Endothelial cell (in vitro differentiated cells): ENCODE results near the gene GPR21. TPM values are rescaled to one million over a fixed set of nuclear protein-coding genes. Genes with fewer than 3 reads are reported as not detected.

Experiments used
- DNase-seq: peaks from one replicate; pipeline ENCODE4 v3.0.0; 2021; ENCODE audit warnings: low spot score
- H3K27ac Mint-ChIP-seq: one replicate; pipeline ENCODE4 v1.8.0; 2021; ENCODE audit warnings: mixed read lengths, inconsistent platforms; ENCODE audit not compliant: unreplicated experiment
- H3K27me3 Mint-ChIP-seq: one replicate; pipeline ENCODE4 v1.8.0; 2021; ENCODE audit warnings: mild to moderate bottlenecking, moderate library complexity, mixed read lengths, inconsistent platforms; ENCODE audit not compliant: unreplicated experiment
- H3K36me3 Mint-ChIP-seq: one replicate; pipeline ENCODE4 v1.8.0; 2021; ENCODE audit warnings: mild to moderate bottlenecking, low read depth, mixed read lengths, inconsistent platforms; ENCODE audit not compliant: unreplicated experiment
- H3K4me1 Mint-ChIP-seq: one replicate; pipeline ENCODE4 v1.8.0; 2021; ENCODE audit warnings: mild to moderate bottlenecking, mixed read lengths, inconsistent platforms; ENCODE audit not compliant: unreplicated experiment
- H3K4me3 Mint-ChIP-seq: one replicate; pipeline ENCODE4 v1.8.0; 2021; ENCODE audit warnings: mild to moderate bottlenecking, mixed read lengths, inconsistent platforms; ENCODE audit not compliant: unreplicated experiment
- H3K9me3 Mint-ChIP-seq: one replicate; pipeline ENCODE4 v1.8.0; 2021; ENCODE audit warnings: mixed read lengths, inconsistent platforms; ENCODE audit not compliant: unreplicated experiment
- CTCF ChIP-seq: fragments of 200-600 bp; sonication (generic); IDR thresholded peaks from one replicate; pipeline ENCODE4 v1.5.0; 2021; ENCODE audit warnings: antibody characterized with exemption; ENCODE audit not compliant: unreplicated experiment
- total RNA-seq: library from RNA; stranded (reverse); fragmentation: NEBNext Ultra II Directional; extraction: Animal tissue kit (Norgen Biotek cat#: 25700); gene quantifications from one replicate; pipeline ENCODE4 v1.2.1, GENCODE V29; 2021; ENCODE audit not compliant: unreplicated experiment

The GPR21 gene
- total RNA-seq, 1 donor from 2014 or later: 1.8 TPM

- Mint-ChIP-seq H3K27ac (no peak overlapping the region), H3K36me3 (peaks cover 8% of the 10 kb centered on the region), H3K9me3 (no peaks in the 10 kb centered on the region), H3K4me3 (no peak overlapping the region), H3K4me1 (no peaks in the 10 kb centered on the region), H3K27me3 (no peaks in the 10 kb centered on the region)
- TF ChIP-seq CTCF: no peak
- no peak for DNase-seq
These were observed 27.7 kb downstream of the GPR21 start for GRCh38 chr9:123061216-123061615.

- H3K4me1 Mint-ChIP-seq: no peaks in the 10 kb centered on the region
- no peak overlapping the region for H3K27ac Mint-ChIP-seq
- H3K4me3 Mint-ChIP-seq: no peak overlapping the region
These were observed 29.1 kb downstream of the GPR21 start for GRCh38 chr9:123062351-123063176.

GRCh38 chr9:123063177-123063598, 29.7 kb downstream of the GPR21 start:
- Mint-ChIP-seq H3K4me3 (no peak overlapping the region), H3K9me3 (no peaks in the 10 kb centered on the region), H3K36me3 (peaks cover 24% of the 10 kb centered on the region), H3K27me3 (no peaks in the 10 kb centered on the region), H3K27ac (no peak overlapping the region), H3K4me1 (no peaks in the 10 kb centered on the region)
- no peak for DNase-seq
- no peak for TF ChIP-seq CTCF

More at GRCh38 chr9:123062351-123063176, 29.1 kb downstream of the GPR21 start:
- no peak for DNase-seq
- H3K9me3 Mint-ChIP-seq: no peaks in the 10 kb centered on the region
- peaks cover 22% of the 10 kb centered on the region for H3K36me3 Mint-ChIP-seq
- no peaks in the 10 kb centered on the region for H3K27me3 Mint-ChIP-seq
- no peak for TF ChIP-seq CTCF

GRCh38 chr9:123063896-123064295, 30.4 kb downstream of the GPR21 start:
- no peak for DNase-seq
- no peak overlapping the region for H3K4me3 Mint-ChIP-seq
- H3K9me3 Mint-ChIP-seq: no peaks in the 10 kb centered on the region
- H3K36me3 Mint-ChIP-seq: peaks cover 26% of the 10 kb centered on the region
- no peaks in the 10 kb centered on the region for H3K4me1 Mint-ChIP-seq
- no peak for TF ChIP-seq CTCF
- no peak overlapping the region for H3K27ac Mint-ChIP-seq
- no peaks in the 10 kb centered on the region for H3K27me3 Mint-ChIP-seq

GRCh38 chr9:123064716-123065115, 31.2 kb downstream of the GPR21 start:
- Mint-ChIP-seq H3K4me1 (no peaks in the 10 kb centered on the region), H3K36me3 (peaks cover 28% of the 10 kb centered on the region), H3K4me3 (no peak overlapping the region), H3K27me3 (no peaks in the 10 kb centered on the region), H3K27ac (no peak overlapping the region), H3K9me3 (no peaks in the 10 kb centered on the region)
- DNase-seq: no peak
- TF ChIP-seq CTCF: no peak
